OCI-LY7 (cell line): ENCODE measurements around the gene FAM3D. TPM values are rescaled to one million over a fixed set of nuclear protein-coding genes. Genes with fewer than 3 reads are reported as not detected.

Experiments used
- BruUV-seq: library from RNA; stranded (reverse); fragments of 400-500 nt; replicated peaks from 2 replicates; lab custom pipeline; 2021; lab: Mats Ljungman, UMichigan
- CTCF ChIA-PET: fragments of 300-600 bp; sonication (Branson Sonifier 250); formaldehyde crosslinking; loops from one replicate; lab custom pipeline; 2022; ENCODE audit warnings: antibody characterized with exemption; ENCODE audit not compliant: unreplicated experiment; lab: Charles Lee
- POLR2A ChIA-PET: fragments of 300-600 bp; sonication (Branson Sonifier 250); formaldehyde crosslinking; loops from one replicate; lab custom pipeline; 2022; ENCODE audit warnings: antibody characterized with exemption; lab: Charles Lee
- DNase-seq: peaks from one replicate; pipeline ENCODE4 v3.0.0-alpha.2; 2015; ENCODE audit warnings: low spot score
- H2AFZ ChIP-seq: fragments of 200-600 bp; sonication (generic), shearing (Covaris generic); 2 replicates; pipeline ENCODE4 v1.6.1; 2014; ENCODE audit warnings: mild to moderate bottlenecking, antibody characterized with exemption, low read length, moderate library complexity
- H3K27ac ChIP-seq: fragments of 200-600 bp; sonication (generic); 2 replicates; pipeline ENCODE4 v1.5.1; 2014; ENCODE audit warnings: mixed run types, low read depth, mild to moderate bottlenecking, moderate library complexity, low read length, inconsistent platforms; ENCODE audit not compliant: poor library complexity, severe bottlenecking
- H3K36me3 ChIP-seq: fragments of 200-600 bp; sonication (generic); 2 replicates; pipeline ENCODE4 v1.6.1; 2014; ENCODE audit warnings: mild to moderate bottlenecking, antibody characterized with exemption, low read length, moderate library complexity, mixed read lengths; ENCODE audit not compliant: insufficient read depth
- H3K4me1 ChIP-seq: fragments of 200-600 bp; sonication (generic); 2 replicates; pipeline ENCODE4 v1.5.1; 2014; ENCODE audit warnings: mild to moderate bottlenecking, low read length; ENCODE audit not compliant: insufficient read depth, poor library complexity, severe bottlenecking
- H3K4me2 ChIP-seq: fragments of 200-600 bp; sonication (generic); 2 replicates; pipeline ENCODE4 v1.6.1; 2014; ENCODE audit warnings: mild to moderate bottlenecking, low read length
- H3K4me3 ChIP-seq: fragments of 200-600 bp; sonication (generic); 2 replicates; pipeline ENCODE4 v1.5.1; 2014; ENCODE audit warnings: mild to moderate bottlenecking, low read depth, low read length; ENCODE audit not compliant: poor library complexity, severe bottlenecking
- H3K79me2 ChIP-seq: fragments of 200-600 bp; sonication (generic); 2 replicates; pipeline ENCODE4 v1.6.1; 2016; ENCODE audit warnings: low read depth, mild to moderate bottlenecking, low read length, moderate library complexity, mixed read lengths; ENCODE audit not compliant: insufficient read depth
- H3K9me2 ChIP-seq: fragments of 200-600 bp; sonication (generic); 2 replicates; pipeline ENCODE4 v1.6.1; 2016; ENCODE audit warnings: mild to moderate bottlenecking, low read length, mixed read lengths; ENCODE audit not compliant: insufficient read depth
- H3K9me3 ChIP-seq: fragments of 200-600 bp; sonication (generic); 2 replicates; pipeline ENCODE4 v1.6.1; 2014; ENCODE audit warnings: mild to moderate bottlenecking, mixed run types, low read length, mixed read lengths
- H4K20me1 ChIP-seq: fragments of 200-600 bp; sonication (generic); 2 replicates; pipeline ENCODE4 v1.6.1; 2014; ENCODE audit warnings: mild to moderate bottlenecking, antibody characterized with exemption, low read length, moderate library complexity, mixed read lengths; ENCODE audit not compliant: insufficient read depth
- EZH2phosphoT487 ChIP-seq: fragments of 200-600 bp; sonication (generic); IDR thresholded peaks from 2 replicates; pipeline ENCODE4 v1.6.1; 2018; ENCODE audit warnings: low read depth, borderline replicate concordance, mild to moderate bottlenecking, mixed run types, antibody characterized with exemption, low read length, moderate library complexity, mixed read lengths
- intact Hi-C: fragments of 100-400 bp; cut with micrococcal nuclease; formaldehyde crosslinking; loops from one replicate; pipeline ENCODE4 v1.10.0; 2022; ENCODE audit not compliant: unreplicated experiment
- total RNA-seq, 2 experiments: library from RNA; depleted of rRNA in 1 of 2; stranded (reverse); fragments of >200 nt in 1 of 2; shearing (Covaris generic) in 1 of 2; gene quantifications; 2 replicates each; pipeline ENCODE4 v1.2.3, GENCODE V29; 2014 to 2022
- TF ChIP-seq, protein P1 (sequence below): fragments of 200-600 bp; sonication (generic); conservative IDR thresholded peaks from 2 replicates; pipeline ENCODE4 v1.5.1; 2014; ENCODE audit warnings: mild to moderate bottlenecking, antibody characterized with exemption, low read length, moderate library complexity, mixed read lengths

FAM3D gene
- total RNA-seq, 2 experiments from 2014 or later = not detected

DNA sequence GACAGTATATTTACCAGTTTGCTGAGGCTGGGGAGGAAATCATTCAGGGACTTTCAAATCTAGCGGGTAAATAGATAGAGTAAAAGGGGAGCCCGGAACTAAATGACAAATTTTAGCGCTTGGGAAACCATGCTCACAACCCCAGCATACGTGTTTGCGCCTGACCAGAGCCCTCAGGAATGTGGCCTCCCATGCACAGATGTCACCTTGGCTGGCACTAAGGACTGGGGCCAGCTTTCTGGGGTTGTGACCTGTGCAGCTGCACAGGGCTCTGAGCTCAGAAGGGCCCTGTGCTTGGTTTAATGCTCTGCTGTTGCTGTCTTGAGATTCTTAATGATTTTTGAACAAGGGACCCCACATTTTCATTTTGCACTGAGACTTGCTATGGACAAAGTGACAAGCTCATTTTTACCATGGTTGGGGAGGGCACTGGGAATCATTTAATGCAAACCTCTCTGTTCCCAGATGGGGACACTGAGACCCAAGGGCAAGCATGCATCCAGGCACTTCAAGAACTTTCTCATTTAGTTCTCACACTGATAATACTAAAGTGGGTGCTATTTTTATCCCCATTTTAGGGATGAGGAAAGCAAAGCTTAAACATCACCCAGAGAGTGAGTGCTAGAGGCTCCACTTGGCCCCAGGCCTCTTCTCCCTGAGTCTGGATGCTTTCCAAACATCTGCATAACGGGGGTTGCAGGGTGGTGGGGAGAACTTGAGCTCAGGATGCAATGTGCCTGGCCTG is 45.3 kb downstream of the FAM3D start:
- Histone ChIP-seq H4K20me1 (no peaks in the 10 kb centered on the region), H2AFZ (no peak overlapping the region), H3K79me2 (no peaks in the 10 kb centered on the region), H3K4me1 (no peaks in the 10 kb centered on the region), H3K4me3 (no peak overlapping the region), H3K4me2 (no peak overlapping the region), H3K9me3 (no peaks in the 10 kb centered on the region), H3K9me2 (no peaks in the 10 kb centered on the region), H3K27ac (no peak overlapping the region), H3K36me3 (no peaks in the 10 kb centered on the region)
- no TSS peak for BruUV-seq
- ChIA-PET CTCF (interaction anchor here (1.1 kb wide), 1 partner anchor 9 kb away, joined by 4 read pairs; no protein-coding TSS in a partner anchor), POLR2A (no interaction called here)
- no peak for DNase-seq
- TF ChIP-seq, protein P1, sequence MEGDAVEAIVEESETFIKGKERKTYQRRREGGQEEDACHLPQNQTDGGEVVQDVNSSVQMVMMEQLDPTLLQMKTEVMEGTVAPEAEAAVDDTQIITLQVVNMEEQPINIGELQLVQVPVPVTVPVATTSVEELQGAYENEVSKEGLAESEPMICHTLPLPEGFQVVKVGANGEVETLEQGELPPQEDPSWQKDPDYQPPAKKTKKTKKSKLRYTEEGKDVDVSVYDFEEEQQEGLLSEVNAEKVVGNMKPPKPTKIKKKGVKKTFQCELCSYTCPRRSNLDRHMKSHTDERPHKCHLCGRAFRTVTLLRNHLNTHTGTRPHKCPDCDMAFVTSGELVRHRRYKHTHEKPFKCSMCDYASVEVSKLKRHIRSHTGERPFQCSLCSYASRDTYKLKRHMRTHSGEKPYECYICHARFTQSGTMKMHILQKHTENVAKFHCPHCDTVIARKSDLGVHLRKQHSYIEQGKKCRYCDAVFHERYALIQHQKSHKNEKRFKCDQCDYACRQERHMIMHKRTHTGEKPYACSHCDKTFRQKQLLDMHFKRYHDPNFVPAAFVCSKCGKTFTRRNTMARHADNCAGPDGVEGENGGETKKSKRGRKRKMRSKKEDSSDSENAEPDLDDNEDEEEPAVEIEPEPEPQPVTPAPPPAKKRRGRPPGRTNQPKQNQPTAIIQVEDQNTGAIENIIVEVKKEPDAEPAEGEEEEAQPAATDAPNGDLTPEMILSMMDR = no peak
- TF ChIP-seq EZH2phosphoT487 = no peak
- intact Hi-C loops = no loop called here

DNA sequence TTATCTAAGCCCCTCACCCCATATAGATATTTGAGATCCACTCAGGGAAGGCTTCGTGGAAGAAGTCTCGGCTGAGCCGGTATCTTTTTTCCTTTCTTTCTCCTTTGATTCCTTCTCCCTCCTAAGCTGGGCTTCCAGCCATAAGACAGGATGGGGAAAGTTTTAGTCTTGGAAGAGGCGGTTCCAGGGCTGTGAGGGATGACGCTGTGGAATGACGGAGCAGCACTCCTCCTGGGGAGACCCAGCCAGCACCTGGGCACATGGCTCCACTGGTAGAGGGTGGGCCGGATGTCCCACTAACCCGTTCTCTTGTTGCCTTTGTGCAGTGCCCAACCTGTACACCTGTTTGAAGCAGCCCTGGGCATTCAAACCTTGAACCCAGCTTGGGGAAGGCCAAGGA is 46.2 kb downstream of the FAM3D start:
- no peaks in the 10 kb centered on the region for H3K79me2 ChIP-seq
- H3K4me1 ChIP-seq = no peaks in the 10 kb centered on the region
- ChIA-PET CTCF (no interaction called here), POLR2A (no interaction called here)
- H3K9me2 ChIP-seq = no peaks in the 10 kb centered on the region
- no peak overlapping the region for H3K4me3 ChIP-seq
- intact Hi-C loops = no loop called here
- H3K36me3 ChIP-seq = no peaks in the 10 kb centered on the region
- no peak overlapping the region for H2AFZ ChIP-seq
- no peaks in the 10 kb centered on the region for H4K20me1 ChIP-seq
- H3K9me3 ChIP-seq = no peaks in the 10 kb centered on the region
- no TSS peak for BruUV-seq
- H3K27ac ChIP-seq = no peak overlapping the region
- no peak for DNase-seq
- no peak overlapping the region for H3K4me2 ChIP-seq
- TF ChIP-seq, protein P1 = no peak

DNA sequence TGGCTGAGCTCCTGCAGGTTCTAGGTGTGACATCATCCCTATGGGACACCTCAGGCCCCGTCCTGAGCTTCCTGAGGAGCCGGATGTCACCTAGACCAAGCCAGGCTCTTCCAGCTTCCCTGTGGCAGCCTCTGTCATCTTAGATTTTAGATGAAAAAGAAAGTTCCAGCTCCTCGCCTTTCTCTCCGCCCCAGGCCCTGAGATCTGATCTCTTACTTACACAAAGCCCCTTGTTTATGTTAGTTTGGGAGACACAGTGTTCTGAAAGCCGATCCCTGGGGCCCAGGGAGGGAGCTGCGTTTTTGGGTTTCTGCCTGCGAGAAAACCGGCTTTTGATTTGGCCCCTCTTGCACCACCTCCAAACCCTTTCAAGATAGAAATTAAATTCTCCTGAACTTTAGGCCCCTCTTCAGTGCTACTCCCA is 49.2 kb downstream of the FAM3D start:
- no peak for TF ChIP-seq EZH2phosphoT487
- TF ChIP-seq, protein P1 = no peak
- ChIA-PET POLR2A (interaction anchor here (0.6 to 1.1 kb wide), 2 partner anchors 13 to 228 kb away, joined by 3 to 5 read pairs; no protein-coding TSS in a partner anchor), CTCF (interaction anchor here (1.9 kb wide), 1 partner anchor 13 kb away, joined by 4 read pairs; no protein-coding TSS in a partner anchor)
- Histone ChIP-seq H3K36me3 (no peaks in the 10 kb centered on the region), H3K4me3 (no peak overlapping the region), H3K4me2 (no peak overlapping the region), H2AFZ (no peak overlapping the region), H3K27ac (no peak overlapping the region), H4K20me1 (no peaks in the 10 kb centered on the region), H3K9me3 (no peaks in the 10 kb centered on the region), H3K79me2 (no peaks in the 10 kb centered on the region), H3K9me2 (no peaks in the 10 kb centered on the region), H3K4me1 (no peaks in the 10 kb centered on the region)
- DNase-seq = no peak
- no TSS peak for BruUV-seq
- intact Hi-C loops = no loop called here
